Fibroblast of lung (primary cell): Measurements from ENCODE around the gene ALG8.
"Not testable (repeated sequence)": the region's sequence is repeated elsewhere in the genome, so short reads cannot be mapped to it uniquely, and the experiment has no call there.

Experiments
- EZH2 ChIP-seq: IDR thresholded peaks from 2 replicates; pipeline ENCODE4 v1.5.1; 2012; ENCODE audit warnings: low read length, control low read depth, mild to moderate bottlenecking; ENCODE audit errors: missing control alignments
- TF ChIP-seq, protein P1 (sequence below), 2 donors: IDR thresholded peaks in 1 of 2; conservative IDR thresholded peaks in 1 of 2; 1 replicate in 1 of 2; 2 replicates in 1 of 2; pipeline ENCODE4 v1.5.1; 2011 to 2012; ENCODE audit warnings: low read length in 2 of 2, control low read depth in 1 of 2, inconsistent platforms in 1 of 2, low read depth in 1 of 2, mild to moderate bottlenecking in 1 of 2

DNA sequence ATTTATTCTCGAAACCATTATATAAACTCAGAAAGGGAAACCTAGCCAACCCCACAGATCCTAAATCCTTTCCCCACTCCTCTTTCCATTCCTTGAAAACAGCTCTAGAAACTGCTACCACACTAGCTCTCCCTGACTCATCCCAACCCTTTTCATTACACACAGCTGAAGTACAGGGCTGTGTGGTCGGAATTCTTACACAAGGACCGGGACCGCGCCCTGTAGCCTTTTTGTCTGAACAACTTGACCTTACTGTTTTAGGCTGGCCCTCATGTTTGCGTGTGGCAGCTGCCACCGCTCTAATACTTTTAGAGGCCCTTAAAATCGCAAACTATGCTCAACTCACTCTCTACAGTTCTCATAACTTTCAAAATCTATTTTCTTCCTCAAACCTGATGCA lies 54.9 kb downstream of the ALG8 start:
- not testable (repeated sequence) for TF ChIP-seq EZH2
- TF ChIP-seq, protein P1, sequence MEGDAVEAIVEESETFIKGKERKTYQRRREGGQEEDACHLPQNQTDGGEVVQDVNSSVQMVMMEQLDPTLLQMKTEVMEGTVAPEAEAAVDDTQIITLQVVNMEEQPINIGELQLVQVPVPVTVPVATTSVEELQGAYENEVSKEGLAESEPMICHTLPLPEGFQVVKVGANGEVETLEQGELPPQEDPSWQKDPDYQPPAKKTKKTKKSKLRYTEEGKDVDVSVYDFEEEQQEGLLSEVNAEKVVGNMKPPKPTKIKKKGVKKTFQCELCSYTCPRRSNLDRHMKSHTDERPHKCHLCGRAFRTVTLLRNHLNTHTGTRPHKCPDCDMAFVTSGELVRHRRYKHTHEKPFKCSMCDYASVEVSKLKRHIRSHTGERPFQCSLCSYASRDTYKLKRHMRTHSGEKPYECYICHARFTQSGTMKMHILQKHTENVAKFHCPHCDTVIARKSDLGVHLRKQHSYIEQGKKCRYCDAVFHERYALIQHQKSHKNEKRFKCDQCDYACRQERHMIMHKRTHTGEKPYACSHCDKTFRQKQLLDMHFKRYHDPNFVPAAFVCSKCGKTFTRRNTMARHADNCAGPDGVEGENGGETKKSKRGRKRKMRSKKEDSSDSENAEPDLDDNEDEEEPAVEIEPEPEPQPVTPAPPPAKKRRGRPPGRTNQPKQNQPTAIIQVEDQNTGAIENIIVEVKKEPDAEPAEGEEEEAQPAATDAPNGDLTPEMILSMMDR (conservative IDR thresholded peaks at IDR 0.05 in 1 of 2, IDR thresholded peaks at IDR 0.05 in 1 of 2; ENCODE audit: low read depth in 1 of 2, low read length in 2 of 2), result not testable (repeated sequence)
